ENCODE results near the gene RPH3AL. TPM values are rescaled to one million over a fixed set of nuclear protein-coding genes. Genes with fewer than 3 reads are reported as not detected.
"Not testable (repeated sequence)": the region's sequence is repeated elsewhere in the genome, so short reads cannot be mapped to it uniquely, and the experiment has no call there.

RPH3AL gene
- total RNA-seq, 1 experiment from 2014 or later, result 24.9 TPM

- H3K9me2 ChIP-seq (replicated peaks; ENCODE audit: low read length), result no peaks in the 10 kb centered on the region
- H3K4me3 ChIP-seq (ENCODE audit: low read length), result no peak overlapping the region
- no peak overlapping the region for H2AFZ ChIP-seq (ENCODE audit: low read length)
- CTCF ChIA-PET, result no interaction called here
- POLR2A ChIA-PET (ENCODE audit: unreplicated experiment), result no interaction called here
- no peak for ATAC-seq
- no peak for DNase-seq
- no peaks in the 10 kb centered on the region for H3F3A ChIP-seq (ENCODE audit: low read length, unreplicated experiment)
- H3K79me2 ChIP-seq (ENCODE audit: low read length), result no peaks in the 10 kb centered on the region
- no peaks in the 10 kb centered on the region for H3K4me1 ChIP-seq (ENCODE audit: insufficient read depth, low read length)
- no peaks in the 10 kb centered on the region for H3K9me3 ChIP-seq (ENCODE audit: low read length)
- intact Hi-C loops (cut with micrococcal nuclease), result no loop called here
- no peaks in the 10 kb centered on the region for H3K27me3 ChIP-seq (ENCODE audit: low read length)
- H3K36me3 ChIP-seq (ENCODE audit: low read depth, low read length), result peaks cover 8% of the 10 kb centered on the region
- H3K9ac ChIP-seq (ENCODE audit: low read length), result no peak overlapping the region
- no peak overlapping the region for H3K27ac ChIP-seq (ENCODE audit: low read length)
- BruUV-seq (replicated peaks), result no TSS peak
- H3K4me2 ChIP-seq (ENCODE audit: low read length), result no peak overlapping the region
- TF ChIP-seq EZH2 (IDR thresholded peaks at IDR 0.05; ENCODE audit: low read length, unreplicated experiment) (no peak), EZH2phosphoT487 (IDR thresholded peaks at IDR 0.05; ENCODE audit: borderline replicate concordance, low read length) (no peak)
- TF ChIP-seq, protein P1, sequence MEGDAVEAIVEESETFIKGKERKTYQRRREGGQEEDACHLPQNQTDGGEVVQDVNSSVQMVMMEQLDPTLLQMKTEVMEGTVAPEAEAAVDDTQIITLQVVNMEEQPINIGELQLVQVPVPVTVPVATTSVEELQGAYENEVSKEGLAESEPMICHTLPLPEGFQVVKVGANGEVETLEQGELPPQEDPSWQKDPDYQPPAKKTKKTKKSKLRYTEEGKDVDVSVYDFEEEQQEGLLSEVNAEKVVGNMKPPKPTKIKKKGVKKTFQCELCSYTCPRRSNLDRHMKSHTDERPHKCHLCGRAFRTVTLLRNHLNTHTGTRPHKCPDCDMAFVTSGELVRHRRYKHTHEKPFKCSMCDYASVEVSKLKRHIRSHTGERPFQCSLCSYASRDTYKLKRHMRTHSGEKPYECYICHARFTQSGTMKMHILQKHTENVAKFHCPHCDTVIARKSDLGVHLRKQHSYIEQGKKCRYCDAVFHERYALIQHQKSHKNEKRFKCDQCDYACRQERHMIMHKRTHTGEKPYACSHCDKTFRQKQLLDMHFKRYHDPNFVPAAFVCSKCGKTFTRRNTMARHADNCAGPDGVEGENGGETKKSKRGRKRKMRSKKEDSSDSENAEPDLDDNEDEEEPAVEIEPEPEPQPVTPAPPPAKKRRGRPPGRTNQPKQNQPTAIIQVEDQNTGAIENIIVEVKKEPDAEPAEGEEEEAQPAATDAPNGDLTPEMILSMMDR (conservative IDR thresholded peaks at IDR 0.05; ENCODE audit: low read depth, low read length), result no peak
- no peaks in the 10 kb centered on the region for H4K20me1 ChIP-seq (ENCODE audit: low read length)
Measured at GRCh38 chr17:320809-321385, 31.7 kb downstream of the RPH3AL start.

GRCh38 chr17:320139-320538, 32.5 kb downstream of the RPH3AL start:
- Histone ChIP-seq H2AFZ (ENCODE audit: low read length) (no peak overlapping the region), H3F3A (ENCODE audit: low read length, unreplicated experiment) (no peaks in the 10 kb centered on the region), H3K36me3 (ENCODE audit: low read depth, low read length) (peaks cover 8% of the 10 kb centered on the region), H3K4me2 (ENCODE audit: low read length) (no peak overlapping the region), H3K9me2 (replicated peaks; ENCODE audit: low read length) (no peaks in the 10 kb centered on the region), H3K4me1 (ENCODE audit: insufficient read depth, low read length) (no peaks in the 10 kb centered on the region), H3K4me3 (ENCODE audit: low read length) (no peak overlapping the region), H3K79me2 (ENCODE audit: low read length) (no peaks in the 10 kb centered on the region), H4K20me1 (ENCODE audit: low read length) (no peaks in the 10 kb centered on the region), H3K27ac (ENCODE audit: low read length) (no peak overlapping the region), H3K9me3 (ENCODE audit: low read length) (no peaks in the 10 kb centered on the region), H3K9ac (ENCODE audit: low read length) (no peak overlapping the region), H3K27me3 (ENCODE audit: low read length) (no peaks in the 10 kb centered on the region)
- ChIA-PET POLR2A (ENCODE audit: unreplicated experiment) (no interaction called here), CTCF (no interaction called here)
- ATAC-seq (no peak), DNase-seq (no peak)
- intact Hi-C loops (cut with micrococcal nuclease), result no loop called here
- no TSS peak for BruUV-seq (replicated peaks)
- TF ChIP-seq EZH2phosphoT487 (IDR thresholded peaks at IDR 0.05; ENCODE audit: borderline replicate concordance, low read length) (no peak), EZH2 (IDR thresholded peaks at IDR 0.05; ENCODE audit: low read length, unreplicated experiment) (no peak)
- TF ChIP-seq, protein P1 (conservative IDR thresholded peaks at IDR 0.05; ENCODE audit: low read depth, low read length), result no peak

DNA sequence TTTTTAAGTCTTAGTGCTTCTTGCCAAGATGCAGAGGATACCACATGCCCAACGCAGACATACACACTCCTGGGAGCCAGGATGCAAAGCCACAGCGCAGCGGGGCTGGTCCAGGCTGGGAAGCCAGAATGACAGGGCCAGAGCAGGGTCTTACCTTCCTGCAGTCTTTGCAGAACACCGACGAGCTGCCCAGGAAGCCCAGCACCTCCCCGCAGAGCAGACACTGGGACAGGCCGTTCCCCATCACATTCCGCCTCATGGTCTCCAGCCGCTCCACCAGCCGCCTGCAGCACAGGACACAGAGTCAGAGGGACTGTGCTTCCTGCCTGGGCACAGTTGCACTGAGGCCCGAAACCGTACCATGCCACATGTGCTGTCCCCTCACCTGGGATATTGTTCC, 33.3 kb downstream of the RPH3AL start:
- Histone ChIP-seq H3K79me2 (ENCODE audit: low read length) (no peaks in the 10 kb centered on the region), H2AFZ (ENCODE audit: low read length) (no peak overlapping the region), H3K4me2 (ENCODE audit: low read length) (no peak overlapping the region), H3K4me1 (ENCODE audit: insufficient read depth, low read length) (no peaks in the 10 kb centered on the region), H3K27me3 (ENCODE audit: low read length) (no peaks in the 10 kb centered on the region), H3F3A (ENCODE audit: low read length, unreplicated experiment) (no peaks in the 10 kb centered on the region), H3K9ac (ENCODE audit: low read length) (no peak overlapping the region), H3K9me2 (replicated peaks; ENCODE audit: low read length) (no peaks in the 10 kb centered on the region), H3K36me3 (ENCODE audit: low read depth, low read length) (peaks cover 8% of the 10 kb centered on the region), H4K20me1 (ENCODE audit: low read length) (no peaks in the 10 kb centered on the region), H3K4me3 (ENCODE audit: low read length) (no peak overlapping the region), H3K9me3 (ENCODE audit: low read length) (no peaks in the 10 kb centered on the region), H3K27ac (ENCODE audit: low read length) (no peak overlapping the region)
- TF ChIP-seq, protein P1 (conservative IDR thresholded peaks at IDR 0.05; ENCODE audit: low read depth, low read length), result no peak
- no peak for TF ChIP-seq EZH2phosphoT487 (IDR thresholded peaks at IDR 0.05; ENCODE audit: borderline replicate concordance, low read length)
- BruUV-seq (replicated peaks), result no TSS peak
- intact Hi-C loops (cut with micrococcal nuclease), result no loop called here
- ChIA-PET CTCF (no interaction called here), POLR2A (ENCODE audit: unreplicated experiment) (no interaction called here)
- DNase-seq (no peak), ATAC-seq (no peak)

- H3K36me3 ChIP-seq (ENCODE audit: low read depth, low read length); H2AFZ ChIP-seq (ENCODE audit: low read length); H4K20me1 ChIP-seq (ENCODE audit: low read length); H3K9me2 ChIP-seq (replicated peaks; ENCODE audit: low read length); CTCF ChIA-PET; POLR2A ChIA-PET (ENCODE audit: unreplicated experiment); ATAC-seq; H3F3A ChIP-seq (ENCODE audit: low read length, unreplicated experiment); H3K27ac ChIP-seq (ENCODE audit: low read length); H3K9ac ChIP-seq (ENCODE audit: low read length); H3K4me2 ChIP-seq (ENCODE audit: low read length); DNase-seq; BruUV-seq (replicated peaks); H3K79me2 ChIP-seq (ENCODE audit: low read length); H3K4me3 ChIP-seq (ENCODE audit: low read length); H3K9me3 ChIP-seq (ENCODE audit: low read length); H3K4me1 ChIP-seq (ENCODE audit: insufficient read depth, low read length); H3K27me3 ChIP-seq (ENCODE audit: low read length); intact Hi-C loops (cut with micrococcal nuclease): not testable (repeated sequence)
Measured at GRCh38 chr17:317070-317469, 35.5 kb downstream of the RPH3AL start.

Data from PC-3 (cell line).